Loucy (cell line): ENCODE measurements around the gene THEMIS2.

Experiments used
- CTCF ChIP-seq: fragments of 200-600 bp; sonication (generic); conservative IDR thresholded peaks from 2 replicates; pipeline ENCODE4 v1.5.1; 2014; ENCODE audit warnings: mild to moderate bottlenecking, antibody characterized with exemption, low read length
- EZH2phosphoT487 ChIP-seq: fragments of 200-600 bp; IDR thresholded peaks from 2 replicates; pipeline ENCODE4 v1.6.1; 2018; ENCODE audit warnings: antibody characterized with exemption, mild to moderate bottlenecking, moderate library complexity, borderline replicate concordance

DNA sequence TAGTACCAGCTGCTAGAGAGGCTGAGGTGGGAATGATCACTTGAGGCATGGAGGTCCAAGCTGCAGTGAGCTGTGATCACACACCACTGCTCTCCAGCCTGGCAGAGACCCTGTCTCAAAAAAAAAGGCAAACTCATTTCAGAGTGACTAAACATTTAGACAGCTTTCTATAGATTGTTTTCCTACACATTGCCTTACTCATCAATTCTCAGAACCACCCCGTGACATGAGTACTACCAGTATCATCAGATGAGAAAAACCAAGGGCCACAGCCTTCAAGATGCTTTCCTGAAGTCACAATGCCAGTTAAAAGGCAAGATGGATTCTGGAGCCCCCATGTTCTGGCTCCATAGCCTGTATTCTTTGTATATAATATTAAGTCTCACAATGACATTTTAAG is 40.1 kb downstream of the THEMIS2 start:
- TF ChIP-seq CTCF, result no peak
- TF ChIP-seq EZH2phosphoT487, result no peak
